ENCODE results near the gene WDR83. TPM values are rescaled to one million over a fixed set of nuclear protein-coding genes. Genes with fewer than 3 reads are reported as not detected.

The WDR83 gene
- total and polyA plus RNA-seq, 12 donors: 3.9 to 68.5 (median 15.0) TPM

GRCh38 chr19:12689012-12689411 is 22.4 kb downstream of the WDR83 start:
- 81 to 90% (median 85%) methylated on average over 7 to 12 of the region's 12 CpGs for WGBS, 4 donors
- H3K36me3 ChIP-seq (replicated peaks in 1 of 2): no peaks in the 10 kb centered on the region
- intact Hi-C loops (cut with DNase I): no loop called here
- no peaks in the 10 kb centered on the region for H3K9me3 ChIP-seq (replicated peaks in 1 of 3)
- no peak for DNase-seq
- no peak overlapping the region for H3K4me3 ChIP-seq
- H3K4me1 ChIP-seq (replicated peaks in 1 of 2): no peaks in the 10 kb centered on the region
- H3K27ac ChIP-seq: no peak overlapping the region
- H3K27me3 ChIP-seq: no peaks in the 10 kb centered on the region
- TF ChIP-seq CTCF (IDR thresholded peaks at IDR 0.05) (no peak), POLR2A (IDR thresholded peaks at IDR 0.05) (no peak)

GRCh38 chr19:12689581-12690216 is 23.1 kb downstream of the WDR83 start:
- no peaks in the 10 kb centered on the region for H3K9me3 ChIP-seq (replicated peaks in 1 of 3)
- DNase-seq: no peak
- no peaks in the 10 kb centered on the region for H3K4me1 ChIP-seq (replicated peaks in 1 of 2)
- H3K4me3 ChIP-seq: no peak overlapping the region
- H3K27ac ChIP-seq: no peak overlapping the region
- no peak for TF ChIP-seq CTCF (IDR thresholded peaks at IDR 0.05)
- TF ChIP-seq POLR2A (IDR thresholded peaks at IDR 0.05): no peak
- no peaks in the 10 kb centered on the region for H3K36me3 ChIP-seq (replicated peaks in 1 of 2)
- intact Hi-C loops (cut with DNase I): no loop called here
- 76 to 82% (median 78%) methylated on average over 5 to 26 of the region's 26 CpGs for WGBS, 4 donors
- H3K27me3 ChIP-seq: no peaks in the 10 kb centered on the region

GRCh38 chr19:12692960-12693359 is 26.4 kb downstream of the WDR83 start:
- Histone ChIP-seq H3K27ac (no peak overlapping the region), H3K4me1 (replicated peaks in 1 of 2) (peaks cover 10 to 18% of the 10 kb centered on the region in 2 donors), H3K9me3 (replicated peaks in 1 of 3) (no peaks in the 10 kb centered on the region), H3K36me3 (replicated peaks in 1 of 2) (no peaks in the 10 kb centered on the region), H3K27me3 (no peaks in the 10 kb centered on the region), H3K4me3 (no peak overlapping the region)
- no peak for TF ChIP-seq CTCF (IDR thresholded peaks at IDR 0.05)
- TF ChIP-seq POLR2A (IDR thresholded peaks at IDR 0.05): no peak
- WGBS, 4 donors: 80 to 100% (median 91%) methylated on average over 2 to 5 of the region's 5 CpGs
- no peak for DNase-seq
- intact Hi-C loops (cut with DNase I): no loop called here

- H3K27me3 ChIP-seq: no peaks in the 10 kb centered on the region
- H3K36me3 ChIP-seq (replicated peaks in 1 of 2): no peaks in the 10 kb centered on the region
- H3K9me3 ChIP-seq (replicated peaks in 1 of 3): no peaks in the 10 kb centered on the region
- H3K27ac ChIP-seq: no peak overlapping the region
- 83 to 94% (median 91%) methylated on average over 7 to 16 of the region's 16 CpGs for whole genome bisulfite sequencing, 4 donors
- no peak for DNase-seq
- intact Hi-C loops (cut with DNase I): no loop called here
- TF ChIP-seq CTCF (IDR thresholded peaks at IDR 0.05) (no peak), POLR2A (IDR thresholded peaks at IDR 0.05) (no peak)
- no peak overlapping the region for H3K4me3 ChIP-seq
- peaks cover 10 to 18% of the 10 kb centered on the region in 2 donors for H3K4me1 ChIP-seq (replicated peaks in 1 of 2)
These were observed 28.0 kb downstream of the WDR83 start for GRCh38 chr19:12694641-12695040.

All from adrenal gland (tissue), 12 donors.